WTC11 (cell line): Measurements from ENCODE around the gene ADGRL3. TPM values are rescaled to one million over a fixed set of nuclear protein-coding genes. Genes with fewer than 3 reads are reported as not detected.

Source experiments
- ATAC-seq: fragments of 200-7000 bp; cut with Tn5 transposase; 2 replicates; pipeline ENCODE4 v1.10.0; 2021; ENCODE audit warnings: mild to moderate bottlenecking, moderate library complexity
- CTCF ChIA-PET: fragments of 300-600 bp; sonication (Branson Sonifier 250); formaldehyde crosslinking; loops from one replicate; lab custom pipeline; 2021; ENCODE audit warnings: antibody characterized with exemption; lab: Charles Lee
- POLR2A ChIA-PET: fragments of 350-600 bp; sonication (Branson Sonifier 250); formaldehyde crosslinking; loops from one replicate; lab custom pipeline; 2021; ENCODE audit warnings: antibody characterized with exemption; lab: Charles Lee
- DNase-seq: peaks from one replicate; pipeline ENCODE4 v3.0.0; 2021; ENCODE audit warnings: low spot score
- H3K27ac Mint-ChIP-seq: 2 replicates; pipeline ENCODE4 v1.8.0; 2021; ENCODE audit warnings: mixed read lengths
- H3K27me3 Mint-ChIP-seq: 2 replicates; pipeline ENCODE4 v1.8.0; 2021; ENCODE audit warnings: low read depth, mild to moderate bottlenecking, moderate library complexity, mixed read lengths
- H3K36me3 Mint-ChIP-seq: 2 replicates; pipeline ENCODE4 v1.8.0; 2021; ENCODE audit warnings: mixed read lengths
- H3K4me1 Mint-ChIP-seq: 2 replicates; pipeline ENCODE4 v1.8.0; 2022; ENCODE audit warnings: mixed read lengths
- H3K4me3 Mint-ChIP-seq: 2 replicates; pipeline ENCODE4 v1.8.0; 2021; ENCODE audit warnings: mild to moderate bottlenecking, moderate library complexity, mixed read lengths
- H3K9me3 Mint-ChIP-seq: 2 replicates; pipeline ENCODE4 v1.8.0; 2021; ENCODE audit warnings: mixed read lengths
- ARID4B ChIP-seq: sonication (generic); formaldehyde crosslinking; IDR thresholded peaks from 2 replicates; pipeline ENCODE4 v1.8.0; 2023; ENCODE audit warnings: missing genetic modification reagents, mild to moderate bottlenecking, borderline replicate concordance
- ATF1 ChIP-seq: sonication (generic); formaldehyde crosslinking; IDR thresholded peaks from 2 replicates; pipeline ENCODE4 v1.8.1; 2023; ENCODE audit warnings: mild to moderate bottlenecking, moderate library complexity, missing genetic modification reagents
- ATF3 ChIP-seq: sonication (generic); formaldehyde crosslinking; conservative IDR thresholded peaks from 2 replicates; pipeline ENCODE4 v1.8.1; 2022; ENCODE audit warnings: mild to moderate bottlenecking, missing genetic modification reagents
- CDX4 ChIP-seq: fragments of 250-450 bp; sonication (Bioruptor Pico); IDR thresholded peaks from 2 replicates; pipeline ENCODE4 v1.9.0; 2021; ENCODE audit warnings: moderate library complexity, mild to moderate bottlenecking, inconsistent platforms, borderline replicate concordance
- EMX1 ChIP-seq: fragments of 250-450 bp; sonication (Bioruptor Pico); IDR thresholded peaks from 2 replicates; pipeline ENCODE4 v1.8.0; 2021; ENCODE audit warnings: mild to moderate bottlenecking
- ERG ChIP-seq: fragments of 250-450 bp; sonication (Bioruptor Pico); IDR thresholded peaks from 2 replicates; pipeline ENCODE4 v1.8.0; 2021; ENCODE audit warnings: mild to moderate bottlenecking
- ETV6 ChIP-seq: sonication (generic); formaldehyde crosslinking; IDR thresholded peaks from 2 replicates; pipeline ENCODE4 v1.8.1; 2022; ENCODE audit warnings: mild to moderate bottlenecking, missing genetic modification reagents
- JUN ChIP-seq: sonication (generic); formaldehyde crosslinking; IDR thresholded peaks from 2 replicates; pipeline ENCODE4 v1.8.0; 2023; ENCODE audit warnings: mild to moderate bottlenecking, missing genetic modification reagents
- MLX ChIP-seq: sonication (generic); formaldehyde crosslinking; IDR thresholded peaks from 2 replicates; pipeline ENCODE4 v1.8.1; 2023; ENCODE audit warnings: mild to moderate bottlenecking, missing genetic modification reagents, moderate library complexity
- MYBL2 ChIP-seq: sonication (generic); formaldehyde crosslinking; IDR thresholded peaks from 2 replicates; pipeline ENCODE4 v1.8.1; 2023; ENCODE audit warnings: mild to moderate bottlenecking, moderate library complexity, missing genetic modification reagents
- NR3C1 ChIP-seq: sonication (generic); formaldehyde crosslinking; conservative IDR thresholded peaks from 2 replicates; pipeline ENCODE4 v1.8.1; 2023; ENCODE audit warnings: low read depth, mild to moderate bottlenecking, missing genetic modification reagents
- ZBTB43 ChIP-seq: sonication (generic); formaldehyde crosslinking; IDR thresholded peaks from 2 replicates; pipeline ENCODE4 v1.8.1; 2023; ENCODE audit warnings: mild to moderate bottlenecking, missing genetic modification reagents
- ZNF423 ChIP-seq: fragments of 250-450 bp; sonication (Bioruptor Pico); IDR thresholded peaks from 2 replicates; pipeline ENCODE4 v2.1.2; 2022; ENCODE audit warnings: mild to moderate bottlenecking, moderate library complexity
- ZNF512 ChIP-seq: sonication (generic); formaldehyde crosslinking; IDR thresholded peaks from 2 replicates; pipeline ENCODE4 v1.8.1; 2022; ENCODE audit warnings: missing genetic modification reagents, borderline replicate concordance
- ZNF671 ChIP-seq: fragments of 250-450 bp; sonication (Bioruptor Pico); IDR thresholded peaks from 2 replicates; pipeline ENCODE4 v1.8.0; 2021; ENCODE audit warnings: mild to moderate bottlenecking
- total RNA-seq: library from RNA; stranded (reverse); gene quantifications from 3 replicates; pipeline ENCODE4 v1.2.3, GENCODE V29; 2021

The ADGRL3 gene
- total RNA-seq, 1 experiment from 2014 or later = 8.7 TPM

- TF ChIP-seq MLX (CRISPR knock-in tag) (no peak), ATF3 (no peak), ARID4B (CRISPR knock-in tag) (no peak), JUN (CRISPR knock-in tag) (no peak)
These were observed 5.6 kb upstream of the ADGRL3 start (continued) for GRCh38 chr4:61194571-61194970.

GRCh38 chr4:61195101-61195500 lies 5.0 kb upstream of the ADGRL3 start:
- TF ChIP-seq ZNF671 (CRISPR knock-in tag) (no peak), ZNF423 (CRISPR knock-in tag) (no peak)
- TF ChIP-seq, all 79 proteins: peak for 0
- CTCF ChIA-PET = no interaction called here
- ATAC-seq (no peak), DNase-seq (no peak)
- POLR2A ChIA-PET = no interaction called here
- H3K27ac Mint-ChIP-seq = no peak overlapping the region
- no peak overlapping the region for H3K4me3 Mint-ChIP-seq
- H3K9me3 Mint-ChIP-seq = no peaks in the 10 kb centered on the region
- H3K27me3 Mint-ChIP-seq = peaks cover 11% of the 10 kb centered on the region
- H3K4me1 Mint-ChIP-seq = peaks cover 26% of the 10 kb centered on the region
- no peaks in the 10 kb centered on the region for H3K36me3 Mint-ChIP-seq

- no peaks in the 10 kb centered on the region for H3K36me3 Mint-ChIP-seq
- no peak overlapping the region for H3K27ac Mint-ChIP-seq
- ATAC-seq (no peak), DNase-seq (no peak)
- POLR2A ChIA-PET = no interaction called here
- H3K4me1 Mint-ChIP-seq = peaks cover 26% of the 10 kb centered on the region
- CTCF ChIA-PET = no interaction called here
- TF ChIP-seq NR3C1 (CRISPR knock-in tag) (no peak), MYBL2 (CRISPR knock-in tag) (no peak), ZBTB43 (CRISPR knock-in tag) (no peak), EMX1 (CRISPR knock-in tag) (no peak)
- H3K4me3 Mint-ChIP-seq = peak overlapping the region; percentile 77
- no peaks in the 10 kb centered on the region for H3K9me3 Mint-ChIP-seq
- H3K27me3 Mint-ChIP-seq = peaks cover 41% of the 10 kb centered on the region
These were observed 1.4 kb upstream of the ADGRL3 start for GRCh38 chr4:61198686-61199085.

GRCh38 chr4:61199873-61200186 lies 296 bp upstream of the ADGRL3 start:
- ATAC-seq (no peak), DNase-seq (no peak)
- Mint-ChIP-seq H3K36me3 (no peaks in the 10 kb centered on the region), H3K9me3 (no peaks in the 10 kb centered on the region), H3K4me1 (peaks cover 36% of the 10 kb centered on the region), H3K4me3 (peak overlapping the region; percentile 77), H3K27ac (no peak overlapping the region; the same call in 1 of the 2 replicates), H3K27me3 (peaks cover 52% of the 10 kb centered on the region)
- POLR2A ChIA-PET = interaction anchor here (0.5 to 0.6 kb wide), 2 partner anchors 8 to 140 kb away, joined by 4 to 8 read pairs; no protein-coding TSS in a partner anchor
- CTCF ChIA-PET = interaction anchor here (0.6 to 1.2 kb wide), 2 partner anchors 10 to 19 kb away, joined by 3 read pairs; no protein-coding TSS in a partner anchor
- TF ChIP-seq NR3C1 (CRISPR knock-in tag) (no peak), MLX (CRISPR knock-in tag) (no peak), ZNF512 (0 out of 2 replicates have a peak, but pooled peaks have one; percentile 62), ETV6 (no peak), ATF1 (CRISPR knock-in tag) (no peak), CDX4 (no peak), ERG (no peak), ZNF671 (CRISPR knock-in tag) (no peak)
